SK-N-SH treated with all-trans-retinoic acid at 6 μM for 48 hours (cell line): ENCODE measurements around the gene FGFRL1.

Experiments
- ATAC-seq: fragments of 200-7000 bp; cut with Tn5 transposase; 3 replicates; pipeline ENCODE4 v1.9.1; 2020; ENCODE audit warnings: mild to moderate bottlenecking, moderate library complexity
- ARNTL ChIP-seq: fragments of 450-650 bp; formaldehyde crosslinking; IDR thresholded peaks from 2 replicates; pipeline ENCODE4 v1.5.0; 2020; ENCODE audit warnings: low read depth, mild to moderate bottlenecking, moderate library complexity, borderline replicate concordance
- BACH2 ChIP-seq: fragments of 250-450 bp; sonication (Bioruptor Pico); IDR thresholded peaks from 2 replicates; pipeline ENCODE4 v1.9.0; 2021; ENCODE audit warnings: mild to moderate bottlenecking, borderline replicate concordance
- CREB5 ChIP-seq: fragments of 250-450 bp; sonication (Bioruptor Pico); IDR thresholded peaks from 2 replicates; pipeline ENCODE4 v1.5.1; 2020; ENCODE audit warnings: low read depth, mild to moderate bottlenecking, moderate library complexity
- CSDC2 ChIP-seq: fragments of 250-450 bp; sonication (Bioruptor Pico); IDR thresholded peaks from 2 replicates; pipeline ENCODE4 v1.5.0; 2020; ENCODE audit warnings: mild to moderate bottlenecking, moderate library complexity
- CSRNP3 ChIP-seq: fragments of 250-450 bp; sonication (Bioruptor Pico); IDR thresholded peaks from 2 replicates; pipeline ENCODE4 v1.5.1; 2021; ENCODE audit warnings: mild to moderate bottlenecking, moderate library complexity
- ESRRG ChIP-seq: fragments of 250-450 bp; sonication (Bioruptor Pico); IDR thresholded peaks from 2 replicates; pipeline ENCODE4 v1.6.1; 2021; ENCODE audit warnings: mild to moderate bottlenecking
- GLIS3 ChIP-seq: fragments of 250-450 bp; sonication (Bioruptor Pico); IDR thresholded peaks from 2 replicates; pipeline ENCODE4 v1.5.0; 2020; ENCODE audit warnings: mild to moderate bottlenecking, moderate library complexity
- OSR1 ChIP-seq: fragments of 250-450 bp; sonication (Bioruptor Pico); IDR thresholded peaks from 2 replicates; pipeline ENCODE4 v1.8.0; 2022; ENCODE audit warnings: moderate library complexity, mild to moderate bottlenecking, inconsistent platforms
- PATZ1 ChIP-seq: fragments of 250-450 bp; sonication (Bioruptor Pico); IDR thresholded peaks from 2 replicates; pipeline ENCODE4 v1.8.0; 2020; ENCODE audit warnings: mild to moderate bottlenecking, moderate library complexity, borderline replicate concordance
- POU6F1 ChIP-seq: fragments of 250-450 bp; sonication (Bioruptor Pico); IDR thresholded peaks from 2 replicates; pipeline ENCODE4 v1.8.0; 2021; ENCODE audit warnings: low read depth, mild to moderate bottlenecking, moderate library complexity, borderline replicate concordance
- PPARA ChIP-seq: fragments of 250-450 bp; sonication (Bioruptor Pico); IDR thresholded peaks from 2 replicates; pipeline ENCODE4 v1.5.0; 2020; ENCODE audit warnings: mild to moderate bottlenecking, borderline replicate concordance
- RARB ChIP-seq: fragments of 250-450 bp; sonication (Bioruptor Pico); IDR thresholded peaks from 2 replicates; pipeline ENCODE4 v1.8.0; 2021; ENCODE audit warnings: mild to moderate bottlenecking, moderate library complexity
- SNAI2 ChIP-seq: fragments of 250-450 bp; sonication (Bioruptor Pico); IDR thresholded peaks from 2 replicates; pipeline ENCODE4 v1.5.0; 2020; ENCODE audit warnings: mild to moderate bottlenecking, moderate library complexity
- TCF4 ChIP-seq: fragments of 250-450 bp; sonication (Bioruptor Pico); IDR thresholded peaks from 2 replicates; pipeline ENCODE4 v1.8.0; 2021; ENCODE audit warnings: mild to moderate bottlenecking, moderate library complexity, borderline replicate concordance
- TSHZ2 ChIP-seq: fragments of 250-450 bp; sonication (Bioruptor Pico); IDR thresholded peaks from 2 replicates; pipeline ENCODE4 v1.5.0; 2020; ENCODE audit warnings: mild to moderate bottlenecking, moderate library complexity
- ZC3H10 ChIP-seq: fragments of 250-450 bp; sonication (Bioruptor Pico); IDR thresholded peaks from 2 replicates; pipeline ENCODE4 v1.5.1; 2021; ENCODE audit warnings: mild to moderate bottlenecking, moderate library complexity
- ZFP3 ChIP-seq: fragments of 250-450 bp; sonication (Bioruptor Pico); IDR thresholded peaks from 2 replicates; pipeline ENCODE4 v1.5.0; 2020; ENCODE audit warnings: mild to moderate bottlenecking, moderate library complexity
- ZNF70 ChIP-seq: fragments of 450-650 bp; formaldehyde crosslinking; IDR thresholded peaks from 2 replicates; pipeline ENCODE4 v1.5.0; 2020; ENCODE audit warnings: mild to moderate bottlenecking, moderate library complexity
- ZNF8 ChIP-seq: fragments of 450-650 bp; formaldehyde crosslinking; IDR thresholded peaks from 2 replicates; pipeline ENCODE4 v1.5.0; 2020; ENCODE audit warnings: mild to moderate bottlenecking, moderate library complexity

The FGFRL1 gene

GRCh38 chr4:967113-968104 lies 44.0 kb upstream of the FGFRL1 start:
- no peak for TF ChIP-seq CSDC2 (CRISPR knock-in tag)
- no peak for TF ChIP-seq SNAI2 (CRISPR knock-in tag)
- no peak for TF ChIP-seq ZC3H10 (CRISPR knock-in tag)
- TF ChIP-seq GLIS3, result no peak
- TF ChIP-seq CSRNP3 (CRISPR knock-in tag), result no peak

GRCh38 chr4:968221-968620 lies 43.2 kb upstream of the FGFRL1 start:
- no peak for TF ChIP-seq CSDC2 (CRISPR knock-in tag)
- no peak for TF ChIP-seq CSRNP3 (CRISPR knock-in tag)
- TF ChIP-seq SNAI2 (CRISPR knock-in tag), result no peak
- no peak for TF ChIP-seq ARNTL (CRISPR knock-in tag)
- no peak for TF ChIP-seq ZFP3
- TF ChIP-seq ZNF8 (CRISPR knock-in tag), result no peak
- TF ChIP-seq GLIS3, result no peak
- TF ChIP-seq ZC3H10 (CRISPR knock-in tag), result no peak
- TF ChIP-seq ZNF70 (CRISPR knock-in tag), result no peak
- no peak for TF ChIP-seq ESRRG (CRISPR knock-in tag)
- no peak for TF ChIP-seq BACH2 (CRISPR knock-in tag)
- no peak for TF ChIP-seq TSHZ2 (CRISPR knock-in tag)
- no peak for TF ChIP-seq CREB5
- TF ChIP-seq PPARA (CRISPR knock-in tag), result no peak
- TF ChIP-seq TCF4 (CRISPR knock-in tag), result no peak
- TF ChIP-seq PATZ1, result no peak
- no peak for TF ChIP-seq POU6F1 (CRISPR knock-in tag)
- no peak for TF ChIP-seq RARB (CRISPR knock-in tag)
- TF ChIP-seq OSR1 (CRISPR knock-in tag), result no peak
- no peak for ATAC-seq

More at GRCh38 chr4:967113-968104, 44.0 kb upstream of the FGFRL1 start:
- ATAC-seq, result no peak
